ENCODE data around the gene ZNF750.

- TF ChIP-seq EZH2phosphoT487 (conservative IDR thresholded peaks at IDR 0.05; ENCODE audit: low read length), result no peak
- no peak for TF ChIP-seq CTCF (IDR thresholded peaks at IDR 0.05; ENCODE audit: insufficient read depth, low read length, poor library complexity, severe bottlenecking)
Measured at GRCh38 chr17:82794781-82795482, 44.9 kb downstream of the ZNF750 start.

Data from SU-DHL-6 (cell line).